Measurements from ENCODE around the gene TMOD1.

Gene TMOD1

DNA sequence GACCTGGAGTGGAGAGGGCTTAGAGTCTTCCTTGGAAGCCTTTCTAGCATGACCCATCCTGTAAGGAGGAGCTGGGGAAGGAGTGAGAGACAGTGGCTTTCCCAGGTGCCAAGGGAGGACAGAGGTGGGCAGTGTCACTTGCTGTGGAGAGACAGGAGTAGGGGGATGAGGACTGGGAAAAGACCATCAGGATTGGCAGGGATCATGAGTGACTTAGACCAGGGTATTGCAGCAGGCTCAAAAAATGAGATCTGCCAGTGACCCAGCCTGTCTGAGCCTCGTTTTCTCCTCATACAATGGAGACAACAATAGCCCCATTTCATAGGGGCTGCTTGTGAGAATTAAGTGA lies 2.4 kb downstream of the TMOD1 start:
- in situ Hi-C loops (cut with MboI; ENCODE audit: low sequenced_read_pairs): no loop called here
- Histone ChIP-seq H3K36me3 (replicated peaks) (no peaks in the 10 kb centered on the region), H3K4me1 (no peaks in the 10 kb centered on the region), H3K9me3 (no peaks in the 10 kb centered on the region), H3K27me3 (ENCODE audit: low read depth) (peaks cover 14% of the 10 kb centered on the region), H3K4me3 (no peak overlapping the region)
- DNase-seq (ENCODE audit: low spot score in 2 of 2): no peak

DNA sequence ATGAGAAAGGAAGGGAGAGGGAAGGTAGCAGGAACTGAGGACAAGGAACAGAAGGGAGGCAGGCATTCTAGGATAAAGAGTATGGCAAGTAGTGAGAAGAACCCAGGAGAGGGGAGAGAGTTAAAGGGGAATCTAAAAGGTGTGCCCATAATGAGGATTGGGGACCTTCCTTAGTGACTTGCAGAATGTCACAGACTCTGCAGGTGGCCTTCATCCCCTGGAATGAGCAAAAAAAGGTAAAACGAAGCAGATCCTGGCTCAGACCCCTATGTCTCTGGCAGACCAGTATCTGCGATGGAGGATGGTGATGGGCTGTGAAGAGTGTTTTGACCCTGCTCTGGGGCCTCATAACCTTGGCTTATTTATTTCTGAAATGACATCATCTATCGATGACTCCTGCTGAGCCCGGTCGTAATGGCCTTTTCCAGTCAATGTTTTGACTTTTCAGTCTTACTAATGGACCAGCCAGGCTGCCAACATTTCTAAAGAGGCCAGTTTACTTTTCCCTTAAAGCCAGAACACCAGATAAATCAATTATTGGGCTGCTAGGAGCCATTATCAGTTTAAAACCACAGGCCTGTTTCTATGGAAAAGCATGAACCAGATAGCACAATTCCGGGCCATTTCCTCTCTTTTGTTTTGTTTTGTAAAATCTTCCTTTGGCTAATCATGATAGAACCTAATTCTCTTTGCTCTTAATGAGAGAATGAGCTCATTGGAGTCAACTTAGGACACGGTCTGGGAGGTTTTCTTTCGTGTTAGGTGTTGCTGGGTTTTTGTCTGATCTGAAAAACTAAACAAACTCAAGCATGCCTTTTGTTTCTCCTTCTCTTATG lies 3.1 kb downstream of the TMOD1 start:
- Histone ChIP-seq H3K4me1 (no peaks in the 10 kb centered on the region), H3K4me3 (no peak overlapping the region), H3K9me3 (no peaks in the 10 kb centered on the region), H3K27me3 (ENCODE audit: low read depth) (peaks cover 14% of the 10 kb centered on the region), H3K36me3 (replicated peaks) (no peaks in the 10 kb centered on the region)
- in situ Hi-C loops (cut with MboI; ENCODE audit: low sequenced_read_pairs): no loop called here
- DNase-seq (ENCODE audit: low spot score in 2 of 2): no peak

DNA sequence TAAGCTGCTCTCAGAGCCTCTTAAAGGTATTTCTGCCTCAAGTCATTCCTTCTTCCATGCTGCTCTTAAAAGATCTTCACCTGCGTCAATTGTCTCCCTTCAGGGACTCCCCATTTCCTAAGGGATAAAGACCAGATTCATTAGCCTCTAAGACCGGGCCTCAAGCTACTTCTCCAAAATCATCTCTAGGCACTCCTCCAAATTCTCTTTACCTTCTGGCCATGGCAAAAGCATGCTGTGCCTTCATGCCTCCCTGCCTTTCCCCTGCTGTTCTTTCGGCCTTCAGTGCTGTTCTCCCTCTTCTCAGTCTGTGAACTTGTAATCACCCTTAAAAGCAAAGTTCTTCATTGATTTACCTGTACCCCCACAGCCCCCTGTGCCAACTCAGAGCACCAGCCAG lies 4.4 kb downstream of the TMOD1 start:
- peaks cover 14% of the 10 kb centered on the region for H3K27me3 ChIP-seq (ENCODE audit: low read depth)
- H3K4me3 ChIP-seq: no peak overlapping the region
- H3K4me1 ChIP-seq: no peaks in the 10 kb centered on the region
- in situ Hi-C loops (cut with MboI; ENCODE audit: low sequenced_read_pairs): no loop called here
- H3K36me3 ChIP-seq (replicated peaks): no peaks in the 10 kb centered on the region
- no peaks in the 10 kb centered on the region for H3K9me3 ChIP-seq
- DNase-seq (ENCODE audit: low spot score in 2 of 2): no peak

DNA sequence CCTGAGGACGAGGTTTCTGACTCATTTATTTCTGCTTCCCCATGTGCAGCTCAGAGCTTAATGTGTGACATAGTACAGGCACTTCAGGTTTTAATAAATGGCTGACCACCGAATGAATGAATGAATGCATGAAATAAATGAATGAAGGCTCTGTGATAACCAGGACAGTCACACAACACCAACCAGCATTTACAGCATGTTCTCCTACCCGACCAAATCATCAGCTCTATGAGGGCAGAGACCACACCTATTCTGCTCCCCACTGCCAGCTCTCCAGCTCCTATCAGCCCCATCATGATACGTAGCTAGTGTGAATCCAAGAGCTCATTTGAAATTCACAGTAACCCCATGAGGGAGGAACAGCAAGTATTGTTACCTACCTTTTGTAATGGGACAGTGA lies 4.8 kb downstream of the TMOD1 start:
- in situ Hi-C loops (cut with MboI; ENCODE audit: low sequenced_read_pairs): no loop called here
- H3K27me3 ChIP-seq (ENCODE audit: low read depth): peaks cover 14% of the 10 kb centered on the region

DNA sequence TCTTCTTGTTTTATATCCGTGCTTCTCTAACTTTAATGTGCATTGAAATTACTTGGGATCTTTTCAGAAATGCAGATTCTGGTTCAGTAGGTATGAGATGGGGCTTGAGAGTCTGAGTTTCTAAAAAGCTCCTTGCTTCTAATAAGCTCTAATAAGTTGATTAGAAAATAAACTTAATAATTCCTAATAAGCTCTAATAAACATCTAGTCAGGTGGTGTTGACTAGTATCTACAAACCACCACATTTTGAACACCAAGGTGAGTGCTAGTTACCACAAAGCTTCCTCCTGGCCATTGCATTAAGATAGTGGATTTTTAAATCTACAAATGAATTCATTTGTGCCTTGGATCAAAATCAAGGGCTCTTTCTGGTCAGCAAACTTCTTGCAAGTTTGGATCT lies 5.3 kb downstream of the TMOD1 start:
- peaks cover 14% of the 10 kb centered on the region for H3K27me3 ChIP-seq (ENCODE audit: low read depth)

More for the DNA sequence above, 4.8 kb downstream of the TMOD1 start:
- Histone ChIP-seq H3K9me3 (no peaks in the 10 kb centered on the region), H3K4me1 (no peaks in the 10 kb centered on the region), H3K36me3 (replicated peaks) (no peaks in the 10 kb centered on the region), H3K4me3 (no peak overlapping the region)
- no peak for DNase-seq (ENCODE audit: low spot score in 2 of 2)

DNA sequence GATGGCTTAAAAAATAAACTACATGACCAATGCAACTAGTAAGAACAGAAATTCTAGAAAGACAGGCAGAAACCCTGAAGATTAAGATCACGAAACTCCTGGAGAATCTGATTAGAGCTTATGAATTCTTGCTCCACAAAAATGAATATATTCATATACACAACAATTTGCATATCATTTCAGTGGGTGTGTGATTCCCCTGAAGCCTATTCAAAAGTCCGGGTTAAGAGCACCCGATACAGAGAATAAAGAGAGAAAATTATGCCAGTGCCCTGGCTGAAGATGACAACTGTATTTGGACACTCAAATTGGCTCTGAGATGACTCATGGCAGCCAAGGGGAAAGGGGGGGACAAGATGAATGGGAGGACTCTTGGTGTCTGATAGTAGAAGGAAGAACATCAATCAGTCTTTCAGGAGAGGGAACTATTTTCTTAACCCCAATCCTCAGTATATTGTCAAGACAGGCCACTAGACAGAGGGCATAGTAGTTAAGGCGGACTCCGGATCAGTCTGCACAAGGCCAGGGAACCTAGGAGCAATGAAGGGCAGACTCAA lies 6.0 kb downstream of the TMOD1 start:
- Histone ChIP-seq H3K4me1 (no peaks in the 10 kb centered on the region), H3K9me3 (no peaks in the 10 kb centered on the region), H3K4me3 (no peak overlapping the region), H3K36me3 (replicated peaks) (no peaks in the 10 kb centered on the region), H3K27me3 (ENCODE audit: low read depth) (peaks cover 12% of the 10 kb centered on the region)
- in situ Hi-C loops (cut with MboI; ENCODE audit: low sequenced_read_pairs): no loop called here
- DNase-seq (ENCODE audit: low spot score in 2 of 2): no peak

More for the DNA sequence above, 5.3 kb downstream of the TMOD1 start:
- no peaks in the 10 kb centered on the region for H3K36me3 ChIP-seq (replicated peaks)
- H3K4me1 ChIP-seq: no peaks in the 10 kb centered on the region
- H3K9me3 ChIP-seq: no peaks in the 10 kb centered on the region
- in situ Hi-C loops (cut with MboI; ENCODE audit: low sequenced_read_pairs): no loop called here
- DNase-seq (ENCODE audit: low spot score in 2 of 2): no peak
- H3K4me3 ChIP-seq: no peak overlapping the region

DNA sequence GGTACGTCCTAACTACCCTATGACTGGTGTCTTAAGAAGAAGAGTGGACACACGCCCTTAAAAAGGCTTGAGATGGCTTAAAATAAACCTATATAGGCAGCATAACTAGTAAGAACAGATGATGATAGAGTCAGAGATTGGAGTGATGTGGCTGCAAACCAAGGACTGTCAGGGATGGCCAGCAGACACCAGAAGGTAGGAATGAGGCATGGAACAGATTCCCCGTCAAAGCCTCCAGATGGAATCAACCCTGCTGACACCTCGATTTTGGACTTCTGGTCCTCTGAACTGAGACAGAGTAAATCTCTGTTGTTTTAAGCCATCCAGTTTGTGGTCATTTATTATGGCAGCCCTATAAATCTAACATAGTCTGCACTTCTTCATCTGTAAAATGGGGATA lies 7.4 kb downstream of the TMOD1 start:
- no peak for DNase-seq (ENCODE audit: low spot score in 2 of 2)
- in situ Hi-C loops (cut with MboI; ENCODE audit: low sequenced_read_pairs): no loop called here
- Histone ChIP-seq H3K9me3 (no peaks in the 10 kb centered on the region), H3K4me1 (no peaks in the 10 kb centered on the region), H3K27me3 (ENCODE audit: low read depth) (peaks cover 5% of the 10 kb centered on the region; the same call in 1 of the 2 replicates), H3K4me3 (no peak overlapping the region), H3K36me3 (replicated peaks) (no peaks in the 10 kb centered on the region)

DNA sequence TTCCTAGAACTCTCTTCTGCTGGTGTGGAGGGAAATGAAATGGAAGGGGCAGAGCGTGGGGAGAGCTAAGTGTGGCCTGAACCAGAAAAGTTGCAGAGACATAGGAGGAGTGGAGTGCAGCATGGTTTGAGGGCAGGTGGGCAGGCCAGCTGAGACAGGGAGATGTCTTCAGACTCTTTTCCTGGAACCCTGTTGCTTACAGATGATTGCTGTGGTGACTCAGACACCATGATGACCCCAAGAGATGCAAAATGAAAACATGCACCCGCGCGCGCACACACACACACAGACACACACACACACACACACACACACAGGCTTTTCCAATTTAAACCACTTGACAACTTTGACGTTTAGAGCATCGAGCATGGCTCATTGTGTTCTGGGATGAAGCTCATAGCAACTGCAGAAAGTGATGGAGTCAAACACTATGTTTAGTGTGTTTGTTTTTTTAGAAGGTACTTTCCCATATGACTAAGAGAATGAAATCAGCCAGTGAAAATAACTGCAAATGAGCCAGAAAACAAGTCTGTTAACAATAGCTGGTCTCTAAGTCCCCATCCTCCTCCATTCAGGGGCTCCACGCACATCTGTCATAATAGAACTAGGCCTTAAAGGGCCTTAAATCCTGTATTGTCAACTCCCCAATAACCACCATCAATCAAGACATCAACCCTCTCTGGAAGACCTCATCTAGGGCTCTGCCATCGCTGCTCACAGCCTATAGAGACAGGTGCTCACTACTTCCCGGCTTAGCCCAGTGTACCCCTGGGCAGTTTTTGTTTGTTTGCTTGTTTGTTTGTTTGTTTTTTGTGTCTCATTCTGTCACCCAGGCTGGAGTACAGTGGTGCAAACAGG lies 9.6 kb downstream of the TMOD1 start:
- H3K4me1 ChIP-seq: no peaks in the 10 kb centered on the region
- in situ Hi-C loops (cut with MboI; ENCODE audit: low sequenced_read_pairs): no loop called here
- H3K36me3 ChIP-seq (replicated peaks): no peaks in the 10 kb centered on the region
- H3K4me3 ChIP-seq: no peak overlapping the region
- H3K9me3 ChIP-seq: no peaks in the 10 kb centered on the region
- DNase-seq (ENCODE audit: low spot score in 2 of 2): no peak
- no peaks in the 10 kb centered on the region for H3K27me3 ChIP-seq (ENCODE audit: low read depth)

DNA sequence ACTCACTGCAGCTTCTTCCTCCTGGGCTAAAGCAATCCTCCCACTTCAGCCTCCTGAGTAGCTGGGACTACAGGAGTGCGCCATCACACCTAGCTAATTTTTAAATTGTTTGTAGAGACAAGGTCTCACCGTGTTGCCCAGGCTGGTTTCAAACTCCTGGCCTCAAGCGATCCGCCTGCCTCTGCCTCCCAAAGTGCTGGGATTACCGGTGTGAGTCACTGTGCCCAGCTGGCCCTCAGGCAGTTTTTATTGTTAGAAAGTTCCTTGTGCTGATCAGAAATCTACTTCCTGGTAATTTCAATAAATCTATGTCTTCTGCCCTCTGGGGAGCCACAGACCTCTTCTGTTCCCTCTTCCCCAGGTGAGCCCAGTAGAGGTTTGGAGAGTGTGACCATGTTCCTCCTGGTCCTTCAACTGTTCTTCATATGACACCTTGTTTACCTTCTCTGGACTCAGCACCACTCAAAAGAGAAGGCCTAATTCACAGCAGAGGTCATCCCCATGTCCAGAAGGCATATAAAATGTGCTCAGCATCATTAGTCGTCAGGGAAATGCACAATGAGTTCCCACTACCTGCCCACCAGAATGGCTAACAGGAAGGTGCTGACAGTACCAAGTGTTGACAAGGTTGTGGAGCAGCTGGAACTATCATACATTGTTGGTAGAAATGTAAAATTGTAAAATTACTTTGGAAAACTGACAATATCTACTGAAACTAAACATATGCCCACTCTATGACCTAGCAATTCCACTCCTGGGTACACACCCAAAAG lies 10.4 kb downstream of the TMOD1 start:
- in situ Hi-C loops (cut with MboI; ENCODE audit: low sequenced_read_pairs): no loop called here
- Histone ChIP-seq H3K9me3 (no peaks in the 10 kb centered on the region), H3K36me3 (replicated peaks) (no peaks in the 10 kb centered on the region), H3K4me1 (no peaks in the 10 kb centered on the region), H3K27me3 (ENCODE audit: low read depth) (no peaks in the 10 kb centered on the region), H3K4me3 (no peak overlapping the region)
- no peak for DNase-seq (ENCODE audit: low spot score in 2 of 2)

DNA sequence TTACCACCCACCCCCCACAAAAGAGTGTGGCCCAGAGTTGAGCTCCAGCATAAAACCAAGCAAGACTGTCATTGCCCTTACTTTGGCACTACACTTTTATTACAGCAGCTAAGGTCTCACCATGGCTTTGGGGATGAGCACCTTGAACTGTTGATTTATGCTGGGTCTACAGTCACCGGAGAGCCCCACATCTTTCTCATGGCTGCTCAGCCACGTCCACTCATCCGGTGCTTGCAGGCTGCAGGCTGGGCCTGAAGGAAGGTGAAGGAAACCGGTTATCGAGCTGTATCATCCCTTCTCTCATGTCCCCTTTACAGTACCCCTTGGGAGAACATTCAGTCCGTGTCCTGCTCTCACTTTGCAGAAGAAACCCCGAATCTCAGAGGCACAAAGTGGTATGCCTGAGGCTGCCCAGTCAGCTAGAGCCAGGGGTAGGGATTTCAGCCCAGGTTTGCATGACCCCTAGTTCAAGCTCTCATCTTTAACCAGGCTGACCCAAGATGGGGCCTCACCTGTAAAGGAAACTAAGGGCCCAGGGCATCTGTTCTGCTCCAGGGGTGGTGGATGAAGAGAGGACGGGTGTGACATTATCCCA lies 11.6 kb downstream of the TMOD1 start:
- Histone ChIP-seq H3K27me3 (ENCODE audit: low read depth) (no peaks in the 10 kb centered on the region), H3K36me3 (replicated peaks) (no peaks in the 10 kb centered on the region), H3K9me3 (no peaks in the 10 kb centered on the region), H3K4me1 (no peaks in the 10 kb centered on the region), H3K4me3 (no peak overlapping the region)
- DNase-seq (ENCODE audit: low spot score in 2 of 2): no peak
- in situ Hi-C loops (cut with MboI; ENCODE audit: low sequenced_read_pairs): no loop called here

DNA sequence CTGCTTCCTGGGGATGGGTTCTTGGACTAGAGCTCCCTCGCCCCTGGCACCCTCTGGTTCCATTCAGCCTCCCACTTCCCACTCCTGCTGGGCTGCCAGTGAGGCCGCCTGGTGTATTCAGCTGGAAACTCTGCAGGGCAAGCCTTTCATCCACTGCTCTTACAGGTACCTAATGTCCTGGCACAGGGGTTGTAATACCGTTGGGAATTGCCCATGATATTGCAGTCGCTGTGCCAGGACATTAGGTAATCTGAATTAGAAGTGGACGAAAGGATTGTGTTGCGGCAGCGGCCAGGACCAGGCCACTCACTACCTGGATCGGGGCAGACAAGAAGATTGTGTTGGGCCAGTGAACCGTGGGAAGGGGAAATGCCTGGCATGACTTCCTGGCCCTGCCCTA lies 13.1 kb downstream of the TMOD1 start:
- no peak overlapping the region for H3K4me3 ChIP-seq
- no peak for DNase-seq (ENCODE audit: low spot score in 2 of 2)
- H3K27me3 ChIP-seq (ENCODE audit: low read depth): no peaks in the 10 kb centered on the region
- H3K36me3 ChIP-seq (replicated peaks): no peaks in the 10 kb centered on the region
- no peaks in the 10 kb centered on the region for H3K4me1 ChIP-seq
- H3K9me3 ChIP-seq: no peaks in the 10 kb centered on the region
- in situ Hi-C loops (cut with MboI; ENCODE audit: low sequenced_read_pairs): no loop called here

DNA sequence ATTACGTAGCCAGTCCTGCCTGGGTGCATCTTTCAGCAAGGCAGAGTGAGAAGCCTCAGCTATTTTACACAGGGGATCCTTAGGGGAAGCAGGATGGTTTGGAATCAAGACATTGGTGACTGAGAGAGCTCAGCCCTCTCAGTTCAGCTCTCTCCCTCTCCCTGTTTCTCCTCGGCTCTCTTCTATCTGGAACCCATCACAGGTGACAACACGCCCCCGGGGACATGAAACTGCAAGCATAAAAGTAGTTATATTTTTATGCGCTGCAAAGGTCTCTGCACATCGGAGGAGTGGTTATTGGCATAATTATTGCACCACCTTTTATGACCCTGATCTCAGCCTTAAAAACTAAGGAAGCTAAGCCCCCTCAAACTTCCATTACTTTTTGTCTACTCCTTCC lies 14.2 kb downstream of the TMOD1 start:
- H3K4me1 ChIP-seq: no peaks in the 10 kb centered on the region
- H3K9me3 ChIP-seq: no peaks in the 10 kb centered on the region
- no peaks in the 10 kb centered on the region for H3K27me3 ChIP-seq (ENCODE audit: low read depth)
- in situ Hi-C loops (cut with MboI; ENCODE audit: low sequenced_read_pairs): no loop called here
- H3K36me3 ChIP-seq (replicated peaks): no peaks in the 10 kb centered on the region
- H3K4me3 ChIP-seq: no peak overlapping the region
- no peak for DNase-seq (ENCODE audit: low spot score in 2 of 2)

DNA sequence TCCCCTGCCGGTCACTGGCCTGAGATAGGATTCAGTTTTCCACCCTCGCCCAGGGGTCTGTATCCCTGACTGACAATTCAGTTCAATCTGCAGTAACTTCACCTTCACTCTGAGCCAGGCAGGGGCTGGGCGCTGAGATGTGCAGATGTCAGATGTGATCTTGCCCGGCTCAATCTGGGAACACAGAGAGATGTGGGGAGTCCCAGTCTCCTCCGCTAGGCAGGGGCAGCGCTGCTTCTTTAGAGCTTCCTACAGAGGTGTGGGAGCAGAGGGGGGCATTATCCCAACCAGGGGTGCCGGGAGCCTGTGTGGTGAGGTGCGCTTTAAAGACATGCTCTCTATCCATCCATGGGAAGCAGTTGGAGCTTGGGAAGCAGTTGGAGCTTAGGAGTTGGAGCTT lies 14.6 kb downstream of the TMOD1 start:
- no peak for DNase-seq (ENCODE audit: low spot score in 2 of 2)
- Histone ChIP-seq H3K4me1 (no peaks in the 10 kb centered on the region), H3K36me3 (replicated peaks) (no peaks in the 10 kb centered on the region), H3K4me3 (no peak overlapping the region), H3K9me3 (no peaks in the 10 kb centered on the region), H3K27me3 (ENCODE audit: low read depth) (no peaks in the 10 kb centered on the region)
- in situ Hi-C loops (cut with MboI; ENCODE audit: low sequenced_read_pairs): no loop called here

Data from HAP-1 (cell line).